Activated CD8-positive, alpha-beta memory T cell treated with anti-CD3 and anti-CD28 coated beads, Interleukin-2, amount 50 U/mL, for 24 hours (primary cell): ENCODE data around the gene COL4A1.

Experiments used
- DNase-seq: peaks from one replicate; pipeline ENCODE4 v3.0.0-alpha.2; 2020; ENCODE audit errors: extremely low read depth

Gene COL4A1

DNA sequence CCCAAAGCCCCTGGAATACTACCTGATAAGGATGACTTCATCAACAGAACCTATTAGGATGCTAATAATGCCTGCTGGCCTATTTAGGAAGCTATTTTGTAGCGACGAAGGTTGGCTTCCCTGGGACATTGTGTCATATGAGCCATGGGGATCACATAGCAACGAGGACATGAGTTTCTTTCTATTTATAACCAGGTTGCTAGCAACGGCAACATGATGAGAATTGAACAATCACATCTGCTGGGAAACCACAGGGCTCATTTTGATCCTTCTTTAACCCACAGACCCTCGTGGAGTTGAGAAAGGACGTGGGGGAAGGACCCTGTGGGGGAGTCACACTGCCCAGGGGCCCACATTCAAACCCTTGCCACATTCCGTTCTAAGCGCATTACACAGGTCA is 172.2 kb downstream of the COL4A1 start:
- no peak for DNase-seq

DNA sequence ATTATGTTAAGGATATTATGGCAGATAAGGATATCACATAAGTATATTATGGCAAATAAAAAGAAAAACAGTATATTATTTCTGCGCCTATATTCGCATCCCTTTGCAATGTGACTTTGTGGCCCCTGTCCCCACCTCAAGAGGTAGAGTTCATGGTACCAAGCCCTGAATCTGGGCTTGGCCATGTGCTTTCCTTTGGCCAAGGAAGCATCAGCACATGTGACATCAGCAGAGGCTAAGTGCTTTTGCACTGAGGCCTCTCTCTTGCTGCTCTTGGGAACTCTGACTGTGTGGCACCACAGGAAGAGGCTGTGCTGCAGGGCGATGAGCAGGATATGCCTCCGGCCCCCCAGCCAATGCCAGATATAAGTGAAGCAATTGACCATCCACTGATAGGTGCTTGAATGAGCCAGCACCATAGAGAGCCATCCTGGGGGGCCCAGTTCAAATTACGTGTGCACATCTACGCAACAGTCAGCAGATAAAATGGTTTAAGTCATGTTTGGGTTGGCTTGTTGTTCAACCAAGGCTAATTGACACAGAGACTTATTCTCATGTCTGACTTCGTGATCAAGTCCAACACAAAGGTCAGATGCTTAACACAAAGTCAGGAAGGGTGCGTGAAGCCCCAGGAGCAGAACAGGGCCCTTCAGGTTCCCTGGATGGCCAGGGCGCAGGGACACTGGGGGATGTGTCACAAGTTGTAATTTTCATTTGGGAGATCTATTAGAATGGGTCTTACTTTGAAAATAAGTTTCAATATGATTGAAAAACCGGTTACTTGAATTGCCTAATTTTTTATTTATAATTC is 173.3 kb downstream of the COL4A1 start:
- no peak for DNase-seq

DNA sequence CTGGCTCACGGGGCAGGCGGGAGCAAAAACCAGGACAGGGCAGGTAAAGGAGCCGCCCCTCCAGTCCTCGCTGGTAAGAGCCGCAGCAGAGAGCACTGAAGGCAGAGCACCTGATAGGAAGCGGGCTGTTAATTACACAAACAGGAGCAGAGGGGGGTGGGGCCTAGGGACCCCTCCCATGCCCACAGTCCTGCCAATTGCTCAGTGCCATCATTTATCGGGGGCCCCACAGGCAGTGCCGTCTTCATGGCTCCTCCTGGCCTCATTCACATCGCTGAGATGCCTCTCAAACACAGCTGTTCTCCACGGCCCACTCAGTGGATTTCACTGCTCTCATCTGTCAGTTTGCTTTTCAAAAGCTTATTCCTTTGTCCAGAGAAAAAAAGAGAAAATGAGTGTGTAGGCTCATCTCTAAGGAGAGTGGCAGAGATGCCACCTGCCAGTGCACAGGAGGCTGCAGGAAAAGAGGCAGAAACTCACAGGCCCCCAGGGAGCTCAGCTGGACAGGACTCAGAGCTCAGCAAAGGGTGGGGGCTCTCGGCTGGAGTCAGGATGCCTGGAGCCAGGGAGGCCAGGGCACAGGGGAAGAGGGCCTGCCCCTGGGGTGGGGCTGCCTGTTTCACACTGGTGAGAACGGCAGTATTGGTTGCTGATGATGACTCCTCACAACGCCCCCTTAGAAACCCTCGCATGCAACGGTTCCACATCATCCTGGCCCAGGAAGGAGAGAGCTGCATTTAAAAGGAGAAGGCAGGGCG is 174.6 kb downstream of the COL4A1 start:
- no peak for DNase-seq

DNA sequence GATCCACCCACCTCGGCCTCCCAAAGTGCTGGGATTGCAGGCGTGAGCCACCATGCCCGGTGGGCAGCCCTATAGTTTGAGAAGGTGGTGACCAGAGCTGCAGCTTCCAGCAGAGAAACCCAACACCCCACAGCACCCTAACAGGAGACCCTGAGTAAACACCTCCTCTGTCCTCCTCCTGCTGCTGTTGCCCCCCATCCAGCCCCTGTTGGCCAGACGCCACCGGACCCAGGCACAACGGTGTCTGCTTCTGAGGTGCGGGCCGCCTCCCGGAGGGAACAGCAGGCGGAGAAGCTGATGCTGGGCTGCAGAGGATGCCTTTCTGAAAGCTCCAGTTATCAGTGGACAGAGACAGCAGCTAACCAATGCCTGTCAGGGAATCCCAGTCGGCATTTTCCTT is 175.5 kb downstream of the COL4A1 start:
- no peak for DNase-seq

DNA sequence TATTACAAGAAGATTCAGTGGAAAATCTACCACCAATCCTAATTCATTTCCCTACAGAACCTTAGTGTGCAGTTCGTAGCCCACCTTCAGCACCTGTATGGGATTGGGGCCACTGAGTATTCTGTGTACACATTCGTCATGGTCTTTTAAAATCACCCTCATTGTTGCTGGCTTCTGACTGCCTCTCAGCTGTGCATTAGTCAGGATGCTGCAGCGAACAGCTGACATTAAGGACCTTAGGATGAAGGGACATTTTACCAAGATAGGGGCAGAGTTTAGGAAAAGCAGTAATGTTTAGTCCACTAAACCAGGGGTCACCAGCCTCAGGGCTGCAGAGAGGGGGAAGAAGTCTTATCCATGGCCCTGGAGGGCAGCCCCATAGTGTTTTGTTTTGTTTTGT is 176.5 kb downstream of the COL4A1 start:
- DNase-seq, result no peak

DNA sequence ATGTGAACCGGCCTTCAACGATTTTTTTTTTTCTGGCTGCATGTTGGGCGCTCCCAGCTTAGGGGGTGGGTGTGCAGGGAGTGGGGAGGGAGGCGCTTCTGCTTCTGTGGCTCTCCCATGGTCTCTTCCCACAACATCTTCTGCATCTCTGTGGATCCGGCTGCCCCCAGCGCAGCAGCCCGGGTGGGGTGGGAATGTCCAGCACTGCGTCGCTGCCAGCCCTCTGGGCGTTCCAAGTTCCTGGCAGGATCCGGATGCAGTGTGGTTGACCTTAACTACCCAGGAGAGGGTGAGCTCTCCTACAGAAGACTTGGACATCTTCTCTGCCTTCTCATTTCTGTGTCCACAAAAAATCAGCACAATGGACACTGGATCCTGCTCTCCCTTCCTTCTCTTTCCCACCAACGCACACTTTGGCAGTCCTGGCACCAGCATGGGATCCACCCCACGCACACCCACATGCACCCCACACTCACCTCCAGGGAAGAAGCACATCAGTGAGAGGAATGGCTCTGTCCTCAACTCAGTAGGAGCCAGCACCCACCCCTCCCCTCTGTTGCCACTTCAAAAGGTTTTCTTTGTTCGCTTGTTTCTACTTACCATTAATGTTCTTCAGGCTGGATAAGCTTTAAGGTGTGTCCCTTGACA is 177.3 kb downstream of the COL4A1 start:
- no peak for DNase-seq

DNA sequence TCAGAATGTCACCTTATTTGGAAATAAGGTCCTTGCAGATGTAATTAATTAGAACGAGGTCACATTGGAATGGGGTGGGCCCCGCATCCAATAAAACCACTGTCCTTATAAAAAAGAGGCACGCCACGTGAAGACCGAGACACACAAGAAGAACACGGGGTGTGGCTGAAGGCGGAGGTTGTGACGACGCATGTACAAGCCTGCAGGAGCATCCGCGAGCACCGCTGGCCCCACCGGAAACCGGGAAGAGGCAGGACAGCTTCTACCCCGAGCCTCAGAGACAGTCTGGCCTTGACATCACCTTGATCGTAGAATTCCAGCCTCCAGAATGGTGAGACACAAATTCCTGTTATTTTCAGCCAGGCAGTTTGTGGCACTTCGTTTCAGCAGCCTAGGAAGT is 177.9 kb downstream of the COL4A1 start:
- no peak for DNase-seq

DNA sequence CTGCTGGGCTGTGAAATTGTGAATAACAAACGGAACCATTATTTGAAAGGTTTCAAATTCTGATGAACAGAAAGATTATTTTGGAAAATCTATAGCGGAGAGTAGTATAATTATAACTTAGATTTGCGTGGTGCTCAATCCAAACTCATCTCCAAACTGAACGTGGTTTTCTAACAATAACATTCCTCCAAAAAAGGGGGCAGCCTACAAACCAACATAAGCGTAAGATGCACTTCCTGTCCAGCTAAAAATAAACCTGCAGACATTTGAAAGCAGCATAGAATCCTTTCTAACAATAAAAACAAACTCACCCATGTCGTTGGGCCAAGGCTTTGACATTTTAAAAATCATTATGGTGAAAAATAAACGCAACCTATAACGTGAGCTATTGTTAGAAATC is 178.4 kb downstream of the COL4A1 start:
- no peak for DNase-seq

DNA sequence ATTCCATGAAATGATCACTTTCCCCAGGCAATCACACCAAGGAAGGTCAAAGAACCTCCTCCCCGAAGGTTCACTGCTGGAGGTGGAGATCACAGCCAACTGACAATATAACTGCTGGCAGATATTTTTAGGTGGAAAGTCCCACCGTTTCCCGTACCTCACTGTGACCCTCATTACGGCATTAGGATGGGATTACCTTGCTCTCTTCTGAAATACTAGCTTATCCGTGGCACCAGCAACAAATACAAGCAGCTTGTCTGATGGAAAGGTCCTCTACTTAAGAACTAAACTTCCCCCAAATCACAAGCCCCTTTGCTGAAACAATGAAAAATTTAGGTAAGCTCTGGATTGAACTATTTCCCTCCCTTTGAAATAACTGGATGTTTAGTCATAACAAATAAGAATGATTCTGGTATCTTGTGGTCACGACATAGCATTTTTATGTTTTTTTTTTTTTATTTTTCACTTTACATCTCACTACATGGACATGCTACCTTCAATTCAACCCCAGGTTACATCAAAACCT is 178.9 kb downstream of the COL4A1 start:
- DNase-seq, result no peak

DNA sequence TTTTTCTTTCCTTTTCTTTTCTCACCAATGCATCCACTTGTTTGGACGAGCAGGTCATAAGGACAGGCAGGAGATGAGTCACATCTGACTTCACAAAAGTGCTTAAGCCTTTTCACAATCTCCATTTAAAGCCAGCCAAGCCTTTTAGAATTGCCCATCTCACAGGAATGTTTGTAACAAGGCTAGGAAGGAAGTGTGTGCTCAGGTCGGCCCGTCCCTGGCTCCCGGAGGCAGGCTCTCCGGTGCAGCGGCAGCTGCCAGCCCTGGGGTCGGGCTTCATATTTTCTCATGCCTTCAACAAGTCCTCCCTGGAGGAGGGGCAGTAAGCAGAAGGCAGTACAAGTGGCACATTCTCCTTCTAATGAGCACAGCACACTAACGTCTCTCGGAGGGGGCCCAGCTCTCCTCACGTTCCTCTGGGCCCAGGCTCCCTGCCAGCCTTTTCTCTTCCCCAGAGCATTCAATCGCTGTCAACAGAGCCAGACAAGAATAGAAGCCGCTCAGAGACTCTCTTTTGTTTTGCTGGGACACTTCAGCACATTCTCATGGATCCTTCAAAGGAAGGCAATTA is 180.5 kb downstream of the COL4A1 start:
- DNase-seq, result no peak

DNA sequence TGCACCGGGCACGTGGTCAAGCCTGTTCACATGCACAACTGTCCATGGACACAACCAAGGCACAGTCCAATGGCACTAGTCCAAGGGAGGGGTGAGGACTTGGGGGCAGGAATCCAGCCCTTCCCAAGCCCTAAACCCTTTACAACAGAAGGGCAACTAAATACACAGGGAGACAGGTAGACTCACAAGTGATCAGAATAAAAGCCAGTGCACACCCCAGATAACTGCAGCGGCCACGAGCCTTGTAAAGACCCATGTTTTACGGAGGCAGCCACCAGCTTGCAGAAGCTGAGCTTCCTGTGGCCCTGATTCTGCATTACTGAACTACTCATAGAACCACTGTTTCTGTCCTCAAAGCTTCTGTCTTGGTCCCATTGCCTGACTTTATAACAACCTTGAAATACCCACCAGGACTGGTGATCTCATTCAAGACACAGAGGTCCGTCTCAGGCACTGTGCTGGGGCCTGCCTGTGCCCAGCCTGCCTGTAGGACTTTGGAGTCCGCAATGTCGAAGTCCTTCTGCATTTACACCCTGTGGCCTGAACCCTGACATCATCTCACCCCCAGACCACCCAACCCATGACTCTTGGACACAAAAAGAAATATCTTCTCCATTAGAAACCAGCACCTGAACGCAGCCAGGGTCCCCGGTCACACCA is 181.2 kb downstream of the COL4A1 start:
- DNase-seq, result no peak

DNA sequence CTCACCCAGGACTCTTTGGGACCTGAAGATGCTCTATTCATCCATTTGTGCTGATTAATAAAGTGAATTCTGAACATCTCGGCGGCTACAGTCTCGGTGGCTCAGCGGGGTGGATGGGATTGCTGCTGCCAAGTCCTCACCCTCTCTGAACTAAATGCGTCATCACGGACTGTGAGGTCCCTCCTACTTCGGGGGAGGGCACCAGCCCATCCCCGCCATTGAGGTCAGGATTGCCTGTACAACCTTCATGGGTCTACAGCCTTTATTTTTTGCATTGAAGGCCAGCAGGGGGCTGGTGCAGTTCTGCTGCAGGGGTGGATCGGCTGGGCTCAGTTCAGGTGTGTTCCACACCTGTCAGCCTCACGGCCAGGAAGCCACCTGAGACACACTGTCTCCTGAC is 181.8 kb downstream of the COL4A1 start:
- no peak for DNase-seq

DNA sequence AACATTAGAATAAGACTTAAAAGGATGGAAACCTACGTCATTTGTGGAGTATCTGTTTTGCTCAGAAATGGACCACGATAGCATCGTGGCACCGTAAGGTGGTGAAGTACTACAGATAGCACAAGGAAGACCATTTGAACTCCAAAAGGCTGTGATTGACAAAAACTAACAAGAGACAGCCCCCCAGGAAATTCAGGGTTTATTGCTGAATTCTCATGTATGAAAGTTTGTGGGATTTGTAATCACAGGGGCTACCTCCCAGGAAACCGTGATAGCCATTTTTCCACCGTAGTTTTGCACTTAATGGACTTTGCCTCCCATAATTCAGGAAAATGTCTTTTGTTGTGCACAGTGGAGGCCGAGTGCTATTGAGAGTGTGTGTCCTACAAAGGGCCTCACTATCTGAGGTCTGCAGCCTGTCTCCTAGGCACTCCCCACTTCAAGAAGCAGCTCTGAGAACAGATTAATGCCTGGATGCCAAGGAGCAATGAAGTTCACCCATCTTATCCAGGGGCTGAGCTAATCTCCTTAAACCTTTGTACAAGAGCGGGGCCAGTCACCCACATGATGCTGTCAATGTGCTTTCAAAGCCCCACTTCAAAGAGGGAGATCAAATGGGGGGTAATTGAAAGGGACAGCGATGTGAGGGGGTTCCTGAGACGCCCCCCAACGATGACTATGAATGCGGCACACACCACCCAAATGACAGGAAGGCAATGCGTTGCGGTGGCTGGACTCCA is 182.6 kb downstream of the COL4A1 start:
- no peak for DNase-seq

DNA sequence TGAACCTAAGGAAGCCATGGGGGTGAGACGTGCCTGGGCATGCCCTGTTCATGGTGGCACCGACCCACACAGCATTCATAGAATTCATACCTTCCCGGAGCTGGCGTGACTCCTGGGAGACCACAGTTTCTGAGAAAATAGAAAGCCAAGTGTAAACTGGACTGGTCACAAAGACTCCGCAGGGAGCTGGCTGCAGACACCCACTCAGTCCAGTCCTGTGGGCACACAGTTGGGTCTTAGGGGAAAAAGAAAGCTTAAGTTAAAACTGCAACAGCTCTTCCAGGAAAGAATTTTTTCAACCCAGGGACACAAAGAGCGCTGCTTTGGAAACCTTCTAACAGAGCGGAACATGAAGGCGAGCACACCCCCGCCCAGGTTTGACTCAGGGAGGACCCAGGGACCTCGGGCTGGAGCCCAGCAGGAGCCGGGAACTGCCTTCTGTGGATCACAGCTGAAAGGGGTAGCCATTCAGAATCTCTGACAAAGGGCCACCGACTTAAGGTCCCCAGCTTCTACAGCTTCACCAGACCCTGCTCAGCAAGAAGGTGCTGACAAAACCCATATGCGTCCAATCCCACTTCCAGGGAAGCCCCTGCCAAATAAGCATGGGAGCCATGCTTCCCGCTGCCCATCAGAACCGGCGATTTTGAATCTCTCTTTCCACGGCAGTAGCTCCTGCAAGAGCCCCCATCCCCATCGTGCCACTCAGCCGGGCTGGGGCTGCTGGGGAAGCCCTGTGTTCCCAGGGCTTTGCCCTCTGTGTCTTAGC is 183.7 kb downstream of the COL4A1 start:
- DNase-seq, result no peak

DNA sequence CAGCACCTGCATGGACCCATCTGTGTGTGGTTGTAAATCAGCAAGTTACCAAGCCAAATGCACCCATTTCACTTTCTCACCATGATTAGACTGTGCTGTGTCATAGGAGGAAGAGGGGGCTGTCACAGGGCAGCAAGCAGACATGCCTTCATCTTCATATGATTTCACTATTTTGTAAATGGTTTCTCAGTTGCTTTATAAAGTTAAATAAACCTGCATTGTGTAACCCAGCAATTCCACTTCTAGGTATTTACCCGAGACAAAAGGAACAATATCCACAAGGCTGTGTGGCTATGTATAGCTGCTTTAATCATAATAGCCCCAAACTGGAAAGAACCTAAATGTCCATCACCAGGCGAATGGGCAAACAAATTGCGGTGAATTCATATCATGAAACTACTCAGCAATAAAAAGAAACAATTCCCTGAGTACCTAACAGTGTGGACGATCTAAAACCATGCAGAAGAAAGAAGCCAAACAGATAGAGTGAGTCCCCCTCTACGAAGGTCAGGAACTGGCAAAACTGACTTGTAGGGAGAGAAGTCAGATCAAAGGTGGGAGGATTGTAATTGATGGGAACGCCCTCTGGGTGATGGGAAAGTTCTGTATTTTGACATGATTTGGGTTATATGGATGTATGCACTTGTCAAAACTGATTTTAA is 185.4 kb downstream of the COL4A1 start:
- DNase-seq, result no peak

DNA sequence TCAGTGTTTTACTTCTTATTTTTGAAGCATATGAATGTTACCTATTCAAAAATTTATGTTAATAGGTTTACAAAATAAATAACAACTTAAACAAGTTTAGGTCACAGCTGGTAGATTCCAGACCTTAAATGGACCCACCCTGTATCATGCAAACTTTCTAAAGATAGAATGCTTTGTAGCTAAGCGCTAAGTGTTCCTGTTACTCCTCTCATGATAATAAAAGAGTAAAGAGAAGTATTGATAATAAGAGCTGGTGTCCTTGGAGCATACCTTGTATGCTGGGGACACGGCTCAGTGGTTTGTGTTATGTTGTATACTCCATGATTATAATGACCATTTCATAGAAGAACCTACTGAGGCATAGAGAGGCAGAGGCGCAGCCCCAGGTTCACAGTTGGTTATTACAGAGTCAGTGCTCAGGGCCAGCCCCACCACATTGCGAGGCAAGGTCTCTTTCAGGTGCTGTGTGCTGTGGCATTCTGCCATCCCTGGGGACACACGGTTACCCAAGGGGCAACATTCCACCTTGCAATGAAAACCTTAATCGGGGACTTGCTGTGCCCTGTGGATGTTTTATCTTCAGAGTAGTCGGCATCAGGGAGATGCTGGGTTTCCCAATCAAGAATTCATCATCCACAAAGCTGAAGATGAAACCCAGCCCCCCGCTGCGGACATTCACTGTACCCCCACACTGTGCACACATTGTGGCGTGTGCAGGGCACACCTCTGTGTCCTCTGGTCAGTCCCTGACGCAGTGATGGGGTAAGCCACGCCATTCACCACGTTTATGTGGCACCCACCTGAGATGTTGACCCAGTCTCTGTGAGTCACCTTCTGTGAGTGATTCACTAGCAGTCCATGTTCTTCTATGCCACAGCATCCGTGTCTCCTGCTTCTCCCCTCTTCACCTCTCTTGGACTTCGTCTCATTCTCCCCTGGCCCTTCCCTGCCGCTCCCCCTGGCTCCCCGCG is 186.7 kb downstream of the COL4A1 start:
- DNase-seq, result no peak

DNA sequence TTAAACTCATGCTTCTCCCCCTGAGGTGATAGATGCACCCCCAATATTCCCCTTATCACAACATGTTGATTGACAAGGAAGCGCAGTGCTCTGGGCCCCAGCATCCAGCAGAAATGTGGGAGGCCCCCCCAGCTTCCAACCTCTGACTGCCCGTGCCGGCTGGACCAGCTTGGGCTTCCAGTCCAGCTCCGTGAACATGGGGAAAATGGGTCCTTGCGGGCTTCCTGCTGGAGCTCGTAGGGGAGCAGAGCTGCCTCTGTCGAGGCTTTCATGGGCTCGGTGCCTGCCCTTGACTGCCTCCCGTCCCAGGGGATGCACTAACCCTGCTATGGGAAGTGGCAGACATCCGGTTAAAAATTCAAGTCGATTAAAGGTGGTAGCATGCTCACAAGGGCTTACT is 188.9 kb downstream of the COL4A1 start:
- no peak for DNase-seq

DNA sequence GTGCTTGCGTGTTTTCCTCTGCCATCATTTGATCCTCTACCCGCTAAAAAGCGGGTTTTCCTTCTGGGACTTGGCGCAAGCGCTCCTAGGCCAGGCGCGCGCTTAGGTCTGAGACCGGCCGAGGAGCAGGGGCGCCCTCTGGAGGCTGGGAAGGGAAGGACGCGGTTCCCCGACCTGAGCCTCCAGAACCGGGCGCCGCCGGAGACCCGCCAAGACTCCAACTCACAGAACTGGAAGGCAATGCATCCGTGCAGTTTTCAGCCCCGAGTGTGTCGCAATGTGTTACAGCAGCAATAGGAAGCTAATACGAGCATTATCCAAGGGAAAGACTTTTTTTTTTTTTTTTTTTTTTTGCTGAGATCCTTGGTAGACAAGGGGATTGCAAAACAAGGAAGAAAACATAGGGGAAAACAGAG is 190.9 kb downstream of the COL4A1 start:
- DNase-seq, result no peak
